Stimulated activated CD8-positive, alpha-beta memory T cell treated with anti-CD3 and anti-CD28 coated beads, Interleukin-4, amount 100 ng/mL, for 4 hours (primary cell): Measurements from ENCODE around the gene GZMA.
"Not testable (repeated sequence)": the region's sequence is repeated elsewhere in the genome, so short reads cannot be mapped to it uniquely, and the experiment has no call there.

Source experiments
- DNase-seq, 2 donors: peaks; one replicate each; pipeline ENCODE4 v3.0.0-alpha.2; 2020; ENCODE audit warnings: low read depth in 2 of 2, low spot score in 1 of 2

GZMA gene

GRCh38 chr5:55102348-55102747, at the start of gene GZMA:
GZMA (plus strand) TSS chr5:55102646; CDS start chr5:55102683, 37 bp downstream.
- no peak for DNase-seq

- no peak for DNase-seq
These were observed 47.3 kb upstream of the GZMA start for GRCh38 chr5:55055183-55055582.

- peak; percentile 9 to 11 for DNase-seq
These were observed 40.2 kb upstream of the GZMA start for GRCh38 chr5:55062039-55062779.

- DNase-seq: no peak
These were observed 39.1 kb upstream of the GZMA start for GRCh38 chr5:55063220-55063863.

GRCh38 chr5:55063899-55064298, 38.5 kb upstream of the GZMA start:
- DNase-seq: no peak

- DNase-seq: no peak
These were observed 37.9 kb upstream of the GZMA start for GRCh38 chr5:55064523-55064922.

GRCh38 chr5:55066277-55066676, 36.2 kb upstream of the GZMA start:
- no peak for DNase-seq

- no peak for DNase-seq
These were observed 31.5 kb upstream of the GZMA start for GRCh38 chr5:55070968-55071367.

- DNase-seq: no peak
These were observed 31.0 kb upstream of the GZMA start for GRCh38 chr5:55071413-55071812.

GRCh38 chr5:55072666-55073065, 29.8 kb upstream of the GZMA start:
- no peak for DNase-seq

- DNase-seq: no peak
These were observed 29.2 kb upstream of the GZMA start for GRCh38 chr5:55073211-55073610.

- DNase-seq: no peak
These were observed 20.9 kb upstream of the GZMA start for GRCh38 chr5:55081541-55081940.

GRCh38 chr5:55089301-55089700, 13.1 kb upstream of the GZMA start:
- DNase-seq: not testable (repeated sequence)

- not testable (repeated sequence) for DNase-seq
These were observed 11.4 kb upstream of the GZMA start for GRCh38 chr5:55091011-55091410.

- no peak for DNase-seq
These were observed 6.3 kb upstream of the GZMA start for GRCh38 chr5:55096182-55096581.

- DNase-seq: no peak
These were observed 5.6 kb upstream of the GZMA start for GRCh38 chr5:55096861-55097260.

- DNase-seq: not testable (repeated sequence)
These were observed 1.3 kb upstream of the GZMA start for GRCh38 chr5:55101148-55101547.

GRCh38 chr5:55101556-55102276, 730 bp upstream of the GZMA start:
- no peak for DNase-seq

- no peak for DNase-seq
These were observed 1.8 kb downstream of the GZMA start for GRCh38 chr5:55104036-55104772.

GRCh38 chr5:55104946-55105701, 2.7 kb downstream of the GZMA start:
- no peak for DNase-seq

GRCh38 chr5:55105976-55106375, 3.5 kb downstream of the GZMA start:
- DNase-seq: not testable (repeated sequence)
